HepG2 (cell line): ENCODE data around the gene C16orf95. TPM values are rescaled to one million over a fixed set of nuclear protein-coding genes. Genes with fewer than 3 reads are reported as not detected.

ENCODE experiments used
- ARNT2 ChIP-seq: sonication (generic); formaldehyde crosslinking; IDR thresholded peaks from 2 replicates; pipeline ENCODE4 v1.8.0; 2022; ENCODE audit warnings: mild to moderate bottlenecking, low read depth, missing genetic modification reagents, moderate library complexity
- CREM ChIP-seq, 2 experiments: sonication (generic) in 1 of 2; formaldehyde crosslinking in 1 of 2; IDR thresholded peaks; 2 replicates each; pipeline versions ENCODE4 v1.4.0 to v1.6.1; 2016 to 2020; ENCODE audit warnings: antibody characterized with exemption in 1 of 2, mild to moderate bottlenecking in 1 of 2, missing genetic modification reagents in 1 of 2
- EHMT2 ChIP-seq: fragments of 200-600 bp; sonication (generic); IDR thresholded peaks from 2 replicates; pipeline ENCODE4 v1.7.0; 2017; ENCODE audit warnings: antibody characterized with exemption, low read depth, low read length, borderline replicate concordance
- FOXP1 ChIP-seq, 2 experiments: fragments of 450-650 bp in 1 of 2; IDR thresholded peaks; 2 replicates each; pipeline ENCODE4 v1.6.1; 2017 to 2018; ENCODE audit warnings: antibody characterized with exemption in 1 of 2
- HNRNPH1 ChIP-seq: fragments of 200-400 bp; formaldehyde crosslinking; optimal IDR thresholded peaks from 2 replicates; pipeline ENCODE3; 2017; ENCODE audit warnings: mild to moderate bottlenecking, low read depth, low read length
- MATR3 ChIP-seq: sonication (generic); formaldehyde crosslinking; IDR thresholded peaks from 2 replicates; pipeline ENCODE4 v1.4.0; 2020; ENCODE audit warnings: missing genetic modification reagents
- RFXANK ChIP-seq: IDR thresholded peaks from 2 replicates; pipeline ENCODE4 v1.6.1; 2016
- TBX2 ChIP-seq: sonication (generic); formaldehyde crosslinking; IDR thresholded peaks from 2 replicates; pipeline ENCODE4 v1.5.0; 2020; ENCODE audit warnings: missing genetic modification reagents, mild to moderate bottlenecking, borderline replicate concordance
- ZBTB3 ChIP-seq: sonication (generic); formaldehyde crosslinking; IDR thresholded peaks from 2 replicates; pipeline ENCODE4 v1.4.0; 2020; ENCODE audit warnings: low read depth, mild to moderate bottlenecking, moderate library complexity, missing genetic modification reagents, borderline replicate concordance
- ZBTB42 ChIP-seq: sonication (generic); formaldehyde crosslinking; IDR thresholded peaks from 2 replicates; pipeline ENCODE4 v1.5.0; 2020; ENCODE audit warnings: mild to moderate bottlenecking, missing genetic modification reagents
- ZFP62 ChIP-seq: sonication (generic); formaldehyde crosslinking; IDR thresholded peaks from 2 replicates; pipeline ENCODE4 v1.4.0; 2020; ENCODE audit warnings: missing genetic modification reagents
- ZNF225 ChIP-seq: sonication (generic); formaldehyde crosslinking; IDR thresholded peaks from 2 replicates; pipeline ENCODE4 v1.4.0; 2020; ENCODE audit warnings: mild to moderate bottlenecking, missing genetic modification reagents
- ZNF496 ChIP-seq: sonication (generic); formaldehyde crosslinking; IDR thresholded peaks from 2 replicates; pipeline ENCODE4 v1.8.1; 2023; ENCODE audit warnings: mild to moderate bottlenecking, moderate library complexity, missing genetic modification reagents; ENCODE audit not compliant: insufficient replicate concordance
- ZNF766 ChIP-seq: sonication (generic); formaldehyde crosslinking; IDR thresholded peaks from 2 replicates; pipeline ENCODE4 v1.5.0; 2020; ENCODE audit warnings: missing genetic modification reagents, borderline replicate concordance
- ZNF850 ChIP-seq: sonication (generic); formaldehyde crosslinking; conservative IDR thresholded peaks from 2 replicates; pipeline ENCODE4 v1.9.0; 2021; ENCODE audit warnings: mild to moderate bottlenecking, missing genetic modification reagents
- polyA plus RNA-seq, 8 experiments: library from polyadenylated mRNA; depleted of rRNA in 3 of 8; stranded (reverse) in 7 of 8; unstranded in 1 of 8; fragments of >200 nt; fragmentation: Illumina TruSeq in 4 of 8; extraction: Trizol in 4 of 8; gene quantifications; 2 replicates each; pipeline versions ENCODE4 v1.2.1 to v1.2.3, GENCODE V29; 2011 to 2016; ENCODE audit warnings: low read depth in 4 of 8, missing spikeins in 1 of 8, mixed read lengths in 1 of 8; ENCODE audit not compliant: insufficient read depth in 1 of 8
- total RNA-seq, 5 experiments: library from RNA; depleted of rRNA; stranded (reverse); fragments of >200 nt; fragmentation: Illumina TruSeq; extraction: Trizol; gene quantifications; 2 replicates each; pipeline ENCODE4 v1.2.3, GENCODE V29; 2016; ENCODE audit warnings: low read depth in 1 of 5
- TF ChIP-seq, protein P1 (sequence below): sonication (generic); formaldehyde crosslinking; IDR thresholded peaks from 2 replicates; pipeline ENCODE4 v1.8.1; 2023; ENCODE audit warnings: mild to moderate bottlenecking, inconsistent platforms, moderate library complexity, missing genetic modification reagents, borderline replicate concordance
- TF ChIP-seq, protein P2 (sequence below): IDR thresholded peaks from 2 replicates; pipeline ENCODE4 v1.6.1; 2016; ENCODE audit warnings: missing compliant biosample characterization, missing genetic modification reagents, borderline replicate concordance
- TF ChIP-seq, protein P3 (sequence below): sonication (generic); formaldehyde crosslinking; IDR thresholded peaks from 2 replicates; pipeline ENCODE4 v1.5.0; 2020; ENCODE audit warnings: missing genetic modification reagents
- TF ChIP-seq, protein P4 (sequence below): sonication (generic); formaldehyde crosslinking; IDR thresholded peaks from 2 replicates; pipeline ENCODE4 v1.4.0; 2020; ENCODE audit warnings: missing genetic modification reagents
- TF ChIP-seq, protein P5 (sequence below): sonication (generic); formaldehyde crosslinking; IDR thresholded peaks from 2 replicates; pipeline ENCODE4 v1.4.0; 2020; ENCODE audit warnings: missing genetic modification reagents; ENCODE audit errors: not compliant biosample characterization

Gene C16orf95
- total and polyA plus RNA-seq, 2 of the 13 experiments (the other 11 are each of a cell fraction or from before 2014, with no cell fraction given): 2.8 to 8.6 TPM

DNA sequence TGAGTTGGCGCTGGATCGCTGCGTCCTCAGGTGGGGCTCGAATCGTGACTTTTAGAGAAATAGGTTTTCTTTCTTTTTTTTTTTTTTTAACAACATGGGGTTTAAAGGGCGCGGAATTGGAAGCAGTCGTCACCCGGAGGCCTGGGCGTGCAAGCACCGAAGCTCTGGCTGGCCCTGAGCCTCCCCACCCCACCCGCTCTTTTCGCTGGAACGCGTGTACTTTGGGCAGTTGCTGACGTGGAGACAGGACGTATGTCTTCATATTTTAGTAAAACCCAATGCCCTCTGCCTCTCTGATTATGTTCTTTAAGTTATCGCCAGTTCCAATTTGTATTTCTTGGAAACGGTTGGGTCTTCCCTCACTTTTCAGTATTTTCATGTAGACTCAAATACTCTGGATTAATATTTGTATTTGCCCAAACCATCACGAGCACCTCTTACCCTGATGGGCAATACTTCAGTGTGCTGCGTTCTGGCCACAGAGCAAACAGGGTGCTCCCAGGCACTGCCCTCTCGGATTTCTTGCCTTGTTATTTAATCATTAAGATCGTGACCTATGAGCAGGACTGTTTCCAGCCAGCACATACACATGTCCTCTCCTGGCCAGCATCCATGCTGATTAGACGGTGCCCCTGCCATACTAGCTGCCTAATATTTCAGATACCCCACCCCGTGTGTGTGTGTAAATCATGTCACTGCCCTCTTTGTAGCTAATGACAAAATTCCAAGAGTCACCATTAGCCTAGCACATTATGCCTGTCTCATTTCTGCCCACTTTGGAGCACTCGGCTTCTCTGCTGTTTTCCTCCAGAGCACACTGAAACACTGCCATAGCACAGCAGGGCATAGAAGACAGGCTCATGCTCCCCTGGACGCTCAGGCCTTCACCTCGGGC lies 805 bp upstream of the C16orf95 start (continued):
- TF ChIP-seq CREM (IDR thresholded peaks at IDR 0.05) (no peak; the same call in 1 of the 2 replicates), CREM (CRISPR knock-in tag; IDR thresholded peaks at IDR 0.05) (no peak), ZFP62 (CRISPR knock-in tag) (no peak), ZBTB3 (CRISPR knock-in tag) (no peak), ZNF766 (CRISPR knock-in tag) (no peak), ZBTB42 (CRISPR knock-in tag) (no peak), TBX2 (CRISPR knock-in tag) (no peak), ZNF850 (no peak), RFXANK (CRISPR knock-in tag) (no peak), ARNT2 (CRISPR knock-in tag) (no peak), ZNF496 (CRISPR knock-in tag) (no peak), HNRNPH1 (no peak), EHMT2 (no peak), MATR3 (CRISPR knock-in tag) (no peak), ZNF225 (CRISPR knock-in tag) (no peak), FOXP1 (IDR thresholded peaks at IDR 0.05) (no peak), FOXP1 (CRISPR knock-in tag; IDR thresholded peaks at IDR 0.05) (no peak)
- TF ChIP-seq, protein P1, sequence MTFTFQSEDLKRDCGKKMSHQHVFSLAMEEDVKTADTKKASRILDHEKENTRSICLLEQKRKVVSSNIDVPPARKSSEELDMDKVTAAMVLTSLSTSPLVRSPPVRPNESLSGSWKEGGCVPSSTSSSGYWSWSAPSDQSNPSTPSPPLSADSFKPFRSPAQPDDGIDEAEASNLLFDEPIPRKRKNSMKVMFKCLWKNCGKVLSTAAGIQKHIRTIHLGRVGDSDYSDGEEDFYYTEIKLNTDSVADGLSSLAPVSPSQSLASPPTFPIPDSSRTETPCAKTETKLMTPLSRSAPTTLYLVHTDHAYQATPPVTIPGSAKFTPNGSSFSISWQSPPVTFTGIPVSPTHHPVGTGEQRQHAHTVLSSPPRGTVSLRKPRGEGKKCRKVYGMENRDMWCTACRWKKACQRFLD: no peak; the same call in 1 of the 2 replicates
- TF ChIP-seq, protein P2, sequence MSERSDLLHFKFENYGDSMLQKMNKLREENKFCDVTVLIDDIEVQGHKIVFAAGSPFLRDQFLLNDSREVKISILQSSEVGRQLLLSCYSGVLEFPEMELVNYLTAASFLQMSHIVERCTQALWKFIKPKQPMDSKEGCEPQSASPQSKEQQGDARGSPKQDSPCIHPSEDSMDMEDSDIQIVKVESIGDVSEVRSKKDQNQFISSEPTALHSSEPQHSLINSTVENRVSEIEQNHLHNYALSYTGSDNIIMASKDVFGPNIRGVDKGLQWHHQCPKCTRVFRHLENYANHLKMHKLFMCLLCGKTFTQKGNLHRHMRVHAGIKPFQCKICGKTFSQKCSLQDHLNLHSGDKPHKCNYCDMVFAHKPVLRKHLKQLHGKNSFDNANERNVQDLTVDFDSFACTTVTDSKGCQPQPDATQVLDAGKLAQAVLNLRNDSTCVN (CRISPR knock-in tag): no peak
- TF ChIP-seq, protein P3, sequence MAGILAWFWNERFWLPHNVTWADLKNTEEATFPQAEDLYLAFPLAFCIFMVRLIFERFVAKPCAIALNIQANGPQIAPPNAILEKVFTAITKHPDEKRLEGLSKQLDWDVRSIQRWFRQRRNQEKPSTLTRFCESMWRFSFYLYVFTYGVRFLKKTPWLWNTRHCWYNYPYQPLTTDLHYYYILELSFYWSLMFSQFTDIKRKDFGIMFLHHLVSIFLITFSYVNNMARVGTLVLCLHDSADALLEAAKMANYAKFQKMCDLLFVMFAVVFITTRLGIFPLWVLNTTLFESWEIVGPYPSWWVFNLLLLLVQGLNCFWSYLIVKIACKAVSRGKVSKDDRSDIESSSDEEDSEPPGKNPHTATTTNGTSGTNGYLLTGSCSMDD: no peak
- TF ChIP-seq, protein P4, sequence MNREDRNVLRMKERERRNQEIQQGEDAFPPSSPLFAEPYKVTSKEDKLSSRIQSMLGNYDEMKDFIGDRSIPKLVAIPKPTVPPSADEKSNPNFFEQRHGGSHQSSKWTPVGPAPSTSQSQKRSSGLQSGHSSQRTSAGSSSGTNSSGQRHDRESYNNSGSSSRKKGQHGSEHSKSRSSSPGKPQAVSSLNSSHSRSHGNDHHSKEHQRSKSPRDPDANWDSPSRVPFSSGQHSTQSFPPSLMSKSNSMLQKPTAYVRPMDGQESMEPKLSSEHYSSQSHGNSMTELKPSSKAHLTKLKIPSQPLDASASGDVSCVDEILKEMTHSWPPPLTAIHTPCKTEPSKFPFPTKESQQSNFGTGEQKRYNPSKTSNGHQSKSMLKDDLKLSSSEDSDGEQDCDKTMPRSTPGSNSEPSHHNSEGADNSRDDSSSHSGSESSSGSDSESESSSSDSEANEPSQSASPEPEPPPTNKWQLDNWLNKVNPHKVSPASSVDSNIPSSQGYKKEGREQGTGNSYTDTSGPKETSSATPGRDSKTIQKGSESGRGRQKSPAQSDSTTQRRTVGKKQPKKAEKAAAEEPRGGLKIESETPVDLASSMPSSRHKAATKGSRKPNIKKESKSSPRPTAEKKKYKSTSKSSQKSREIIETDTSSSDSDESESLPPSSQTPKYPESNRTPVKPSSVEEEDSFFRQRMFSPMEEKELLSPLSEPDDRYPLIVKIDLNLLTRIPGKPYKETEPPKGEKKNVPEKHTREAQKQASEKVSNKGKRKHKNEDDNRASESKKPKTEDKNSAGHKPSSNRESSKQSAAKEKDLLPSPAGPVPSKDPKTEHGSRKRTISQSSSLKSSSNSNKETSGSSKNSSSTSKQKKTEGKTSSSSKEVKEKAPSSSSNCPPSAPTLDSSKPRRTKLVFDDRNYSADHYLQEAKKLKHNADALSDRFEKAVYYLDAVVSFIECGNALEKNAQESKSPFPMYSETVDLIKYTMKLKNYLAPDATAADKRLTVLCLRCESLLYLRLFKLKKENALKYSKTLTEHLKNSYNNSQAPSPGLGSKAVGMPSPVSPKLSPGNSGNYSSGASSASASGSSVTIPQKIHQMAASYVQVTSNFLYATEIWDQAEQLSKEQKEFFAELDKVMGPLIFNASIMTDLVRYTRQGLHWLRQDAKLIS: no peak
- TF ChIP-seq, protein P5, sequence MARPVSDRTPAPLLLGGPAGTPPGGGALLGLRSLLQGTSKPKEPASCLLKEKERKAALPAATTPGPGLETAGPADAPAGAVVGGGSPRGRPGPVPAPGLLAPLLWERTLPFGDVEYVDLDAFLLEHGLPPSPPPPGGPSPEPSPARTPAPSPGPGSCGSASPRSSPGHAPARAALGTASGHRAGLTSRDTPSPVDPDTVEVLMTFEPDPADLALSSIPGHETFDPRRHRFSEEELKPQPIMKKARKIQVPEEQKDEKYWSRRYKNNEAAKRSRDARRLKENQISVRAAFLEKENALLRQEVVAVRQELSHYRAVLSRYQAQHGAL (CRISPR knock-in tag): no peak
